Femur (tissue), 1 donor: ENCODE results near the gene JAK3.
A peak's percentile ranks its signal among the peaks of the same experiment; 100 is the strongest.

Source experiments
- DNase-seq: peaks from one replicate; pipeline ENCODE4 v3.0.0-alpha.2; 2017

Gene JAK3

DNA sequence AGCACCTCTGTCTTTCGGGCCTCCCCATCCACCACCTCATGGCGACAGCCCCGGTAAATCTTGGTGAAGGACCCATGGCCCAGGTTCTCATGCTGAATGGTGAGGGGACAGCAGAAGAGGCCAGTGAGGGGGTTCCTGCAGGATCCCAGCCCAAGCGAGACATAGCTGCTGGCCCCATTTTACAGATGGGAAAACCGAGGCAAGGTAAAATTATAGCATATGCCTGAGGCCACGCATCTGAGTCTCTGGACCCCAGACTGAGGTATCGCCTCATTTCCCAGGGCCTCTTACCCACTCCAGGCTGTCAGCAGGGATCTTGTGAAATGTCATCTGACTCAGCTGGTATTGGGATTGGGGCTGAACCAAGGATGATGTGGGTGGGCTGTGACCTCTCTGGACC, 9.8 kb downstream of the JAK3 start:
- DNase-seq = no peak

DNA sequence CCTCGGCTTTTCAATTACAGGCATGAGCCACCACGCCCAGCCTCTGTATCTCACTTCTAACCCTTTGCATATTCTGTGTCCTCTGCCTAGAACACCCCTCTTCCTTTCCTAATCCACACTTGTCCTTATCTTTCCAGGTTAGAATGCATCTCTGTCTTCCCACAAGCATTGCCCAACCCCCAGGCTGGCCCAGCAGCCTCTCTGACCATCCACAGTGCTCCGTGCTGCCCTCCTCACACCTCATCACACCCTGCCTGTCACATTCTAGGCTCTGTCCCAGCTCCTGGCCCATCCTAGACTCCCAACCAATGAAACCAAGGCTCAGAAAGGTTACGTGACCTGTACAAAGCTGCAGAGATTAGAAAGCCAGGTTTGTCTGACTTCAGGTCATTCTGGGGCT, 11.3 kb downstream of the JAK3 start:
- DNase-seq = no peak

- DNase-seq = no peak
Measured at GRCh38 chr19:17835182-17836006, 12.4 kb downstream of the JAK3 start.

GRCh38 chr19:17834350-17835181, 13.2 kb downstream of the JAK3 start:
- DNase-seq = no peak

DNA sequence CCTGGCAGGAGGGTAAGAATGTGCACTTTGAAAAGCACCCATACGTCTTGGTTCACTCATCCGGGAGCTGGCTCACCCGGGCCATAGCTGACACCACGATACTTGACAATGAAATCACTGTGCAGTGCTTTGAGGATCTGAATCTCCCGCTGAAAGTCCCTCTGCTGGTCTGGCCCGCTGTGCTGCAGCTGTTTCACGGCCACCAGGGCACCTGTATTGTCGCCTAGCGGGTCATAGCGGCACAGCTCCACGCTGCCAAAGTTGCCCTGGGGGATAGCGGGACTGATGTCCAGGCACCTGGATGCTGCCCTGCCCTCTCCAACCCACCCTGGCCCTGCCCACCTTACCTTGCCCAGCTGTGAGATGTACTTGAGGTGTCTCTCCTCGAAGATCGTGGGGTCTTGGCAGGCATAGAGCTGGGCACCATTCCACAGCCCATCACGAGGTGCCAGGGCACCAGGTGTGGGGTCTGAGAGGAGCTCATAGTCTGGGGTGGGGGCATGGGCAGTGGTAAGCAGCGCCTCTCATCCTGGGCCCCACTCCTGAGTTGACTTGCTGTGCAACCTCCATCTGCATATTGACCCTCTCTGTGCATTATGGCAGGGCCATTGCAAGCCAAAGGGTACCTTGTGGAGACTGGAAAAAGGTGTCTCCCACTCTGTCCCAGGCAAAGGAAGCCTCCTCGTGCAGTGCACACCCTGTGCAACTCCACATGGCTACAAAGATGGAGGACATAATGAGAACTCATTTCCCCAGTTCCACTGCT, 15.2 kb downstream of the JAK3 start:
- no peak for DNase-seq

DNA sequence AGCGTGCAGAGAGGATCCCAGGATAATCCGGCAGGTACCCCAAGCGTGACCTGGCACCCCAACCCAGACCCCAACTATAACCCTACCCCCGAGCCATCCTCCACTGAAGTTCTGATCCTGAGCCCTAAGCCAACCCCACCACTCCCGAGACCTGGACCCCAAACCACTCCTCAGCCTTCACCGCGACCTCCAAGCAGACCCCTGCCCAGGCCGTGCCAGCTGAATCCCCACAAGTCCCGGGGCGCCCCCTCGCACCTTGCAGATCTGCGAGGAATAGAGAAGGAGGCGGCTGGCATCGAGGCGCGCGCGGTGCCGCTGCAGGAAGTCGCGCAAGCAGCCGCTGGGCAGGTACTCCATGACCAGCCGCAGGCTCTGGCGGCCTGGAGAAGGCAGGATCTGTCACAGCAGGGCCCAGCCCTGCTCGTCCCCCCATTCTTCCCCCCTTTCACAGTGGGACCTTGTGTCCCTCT, 16.3 kb downstream of the JAK3 start:
- DNase-seq = no peak

DNA sequence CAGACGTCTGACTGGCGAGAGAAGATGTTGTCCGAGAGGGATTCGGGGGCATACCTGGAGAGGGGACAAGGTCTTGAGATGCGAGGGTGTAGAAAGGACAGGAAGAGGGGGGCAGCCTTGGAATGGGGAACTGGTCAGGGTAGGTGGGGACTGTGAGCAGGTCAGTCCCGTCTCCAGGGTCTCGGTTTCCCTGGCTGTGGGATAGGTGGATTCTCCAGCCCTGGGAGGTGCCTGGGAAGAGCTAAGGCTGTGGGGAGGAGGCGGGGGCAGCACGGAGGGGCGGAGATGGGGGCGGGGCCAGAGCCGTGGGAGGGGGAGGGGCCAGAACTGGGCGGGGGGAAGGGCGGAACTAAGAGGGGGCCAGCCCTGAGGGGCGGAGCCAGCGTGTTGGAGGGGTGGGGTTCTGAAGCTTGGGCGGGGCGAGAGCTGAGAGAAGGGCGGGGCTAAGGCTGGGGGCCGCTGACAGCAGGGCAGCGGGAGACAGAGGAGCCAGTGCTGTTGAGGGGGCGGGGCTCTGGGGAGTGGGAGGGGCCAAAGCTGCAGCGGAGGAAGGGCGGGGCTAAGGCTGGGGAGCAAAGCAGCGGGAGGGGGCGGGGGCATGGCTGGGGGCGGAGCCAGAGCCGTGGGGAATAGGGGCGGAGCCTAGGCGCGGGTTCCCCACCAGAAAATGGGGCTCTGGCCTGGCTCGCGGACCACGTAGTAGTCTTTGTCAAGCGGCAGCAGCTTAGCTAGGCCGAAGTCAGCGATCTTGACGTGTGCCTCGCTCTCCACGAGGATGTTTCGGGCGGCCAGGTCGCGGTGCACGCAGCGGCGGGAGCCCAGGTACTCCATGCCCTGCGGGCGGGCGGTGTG, 17.0 kb downstream of the JAK3 start:
- peak; percentile 84 for DNase-seq

DNA sequence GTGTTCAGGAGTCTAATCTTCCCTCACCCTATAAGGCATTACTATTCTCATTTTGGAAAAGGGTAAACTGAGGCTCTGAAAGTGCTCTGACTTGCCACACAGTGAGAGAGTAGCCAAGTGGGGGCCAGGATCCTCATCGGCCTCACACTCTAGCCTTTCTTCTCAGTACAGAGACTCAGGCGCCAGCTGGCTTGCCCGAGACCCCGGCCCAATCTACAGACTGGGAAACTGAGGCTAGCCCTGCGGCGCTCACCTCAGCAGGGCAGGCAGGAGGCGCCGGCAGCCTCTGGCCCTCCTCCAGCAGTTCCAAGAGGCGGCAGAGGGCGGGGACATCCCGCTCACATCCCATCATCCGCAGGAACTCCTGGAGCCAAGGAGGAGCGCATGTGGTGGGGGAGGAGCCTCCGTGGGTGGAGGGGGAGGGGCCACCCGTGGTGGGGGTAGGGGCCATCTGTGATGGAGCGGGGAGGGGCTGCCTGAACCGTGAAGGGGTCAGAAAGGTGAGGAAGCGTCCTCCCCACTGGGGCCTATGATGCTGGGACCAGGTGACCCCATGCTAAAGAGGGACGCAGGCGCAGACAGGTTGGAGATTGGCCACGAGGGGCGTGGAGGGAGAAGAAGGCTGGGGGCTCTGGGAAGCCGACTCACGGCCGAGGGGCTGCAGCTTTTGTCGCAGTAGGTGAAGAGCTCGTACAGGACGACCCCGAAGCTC, 17.8 kb downstream of the JAK3 start:
- peak; percentile 54 for DNase-seq

GRCh38 chr19:17826508-17827056, 21.2 kb downstream of the JAK3 start:
- no peak for DNase-seq

GRCh38 chr19:17824339-17824738, 23.4 kb downstream of the JAK3 start:
- DNase-seq = no peak

- DNase-seq = no peak
Measured at GRCh38 chr19:17821190-17821589, 26.6 kb downstream of the JAK3 start, which contains the start of gene INSL3. INSL3 (minus strand) TSS chr19:17821519; CDS start chr19:17821506, 13 bp downstream.

GRCh38 chr19:17817668-17818363, 30.0 kb downstream of the JAK3 start:
- no peak for DNase-seq

- no peak for DNase-seq
Measured at GRCh38 chr19:17812099-17812498, 35.7 kb downstream of the JAK3 start.

DNA sequence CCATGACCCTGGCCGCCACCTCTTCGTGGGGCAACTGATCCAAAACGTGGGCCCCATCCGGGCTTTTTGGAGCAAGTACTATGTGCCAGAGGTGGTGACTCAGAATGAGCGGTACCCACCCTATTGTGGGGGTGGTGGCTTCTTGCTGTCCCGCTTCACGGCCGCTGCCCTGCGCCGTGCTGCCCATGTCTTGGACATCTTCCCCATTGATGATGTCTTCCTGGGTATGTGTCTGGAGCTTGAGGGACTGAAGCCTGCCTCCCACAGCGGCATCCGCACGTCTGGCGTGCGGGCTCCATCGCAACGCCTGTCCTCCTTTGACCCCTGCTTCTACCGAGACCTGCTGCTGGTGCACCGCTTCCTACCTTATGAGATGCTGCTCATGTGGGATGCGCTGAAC, 36.1 kb downstream of the JAK3 start:
- DNase-seq = no peak

- DNase-seq = no peak
Measured at GRCh38 chr19:17811103-17811502, 36.7 kb downstream of the JAK3 start.

GRCh38 chr19:17807731-17808316, 40.0 kb downstream of the JAK3 start:
- DNase-seq = no peak

- no peak for DNase-seq
Measured at GRCh38 chr19:17806945-17807344, 40.8 kb downstream of the JAK3 start.

GRCh38 chr19:17805427-17805826, 42.4 kb downstream of the JAK3 start:
- DNase-seq = no peak

DNA sequence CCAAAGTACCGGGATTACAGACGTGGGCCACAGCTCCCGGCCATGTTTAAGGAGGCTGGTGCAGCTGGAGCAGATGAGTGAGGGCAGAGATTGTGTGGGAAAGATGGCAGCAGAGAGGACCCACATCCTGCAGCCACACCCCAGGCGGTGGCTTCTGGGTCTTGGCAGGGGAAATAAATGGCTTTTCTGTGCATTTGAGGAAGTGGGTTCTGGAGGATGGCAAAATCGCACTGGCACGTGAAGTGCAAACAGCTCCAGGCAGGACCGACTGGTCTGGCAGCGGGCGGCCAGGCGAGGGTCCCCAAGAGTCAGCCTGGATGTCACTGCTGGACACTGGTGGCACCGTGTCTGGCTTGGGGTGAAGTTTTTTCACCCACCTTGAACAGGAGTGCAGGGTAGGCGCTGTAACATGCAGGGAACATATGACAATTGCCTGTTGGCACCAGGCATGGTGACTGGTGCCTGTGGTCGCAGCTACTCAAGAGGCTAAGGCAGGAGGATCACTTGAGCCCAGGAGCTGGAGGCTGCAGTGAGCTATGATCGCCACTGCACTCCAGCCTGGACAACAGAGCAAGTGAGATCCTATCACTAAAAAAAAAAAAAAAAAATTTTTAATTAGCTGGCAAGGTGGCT, 44.4 kb downstream of the JAK3 start:
- no peak for DNase-seq
